CD14-positive monocyte (primary cell): ENCODE measurements around the gene TALDO1. TPM values are rescaled to one million over a fixed set of nuclear protein-coding genes. Genes with fewer than 3 reads are reported as not detected.

Experiments
- DNase-seq, 3 donors: peaks; one replicate each; pipeline ENCODE4 v3.0.0-alpha.2; 2011 to 2022
- H2AFZ ChIP-seq: 2 replicates; pipeline ENCODE4 v1.6.0; 2012; ENCODE audit warnings: mild to moderate bottlenecking, low read depth, low read length, inconsistent platforms; ENCODE audit not compliant: insufficient read depth, poor library complexity, severe bottlenecking
- H3K27ac ChIP-seq, 2 donors: 1 replicate in 1 of 2; 2 replicates in 1 of 2; pipeline ENCODE4 v1.5.1; 2012 to 2013; ENCODE audit warnings: low read length in 2 of 2, control low read depth in 1 of 2, inconsistent platforms in 1 of 2, low read depth in 1 of 2, mild to moderate bottlenecking in 1 of 2
- H3K27me3 ChIP-seq, 2 donors: one replicate each; pipeline versions ENCODE4 v1.6.0 to v1.6.1; 2011 to 2013; ENCODE audit warnings: low read length in 2 of 2; ENCODE audit not compliant: control insufficient read depth in 2 of 2, insufficient read depth in 2 of 2
- H3K36me3 ChIP-seq, 2 donors: replicated peaks in 1 of 2; 1 replicate in 1 of 2; 2 replicates in 1 of 2; pipeline versions ENCODE4 v1.5.1 to v1.6.1; 2012 to 2013; ENCODE audit warnings: low read length in 2 of 2, control low read depth in 1 of 2, inconsistent platforms in 1 of 2, mild to moderate bottlenecking in 1 of 2; ENCODE audit not compliant: insufficient read depth in 2 of 2, control insufficient read depth in 1 of 2
- H3K4me1 ChIP-seq, 2 donors: 1 replicate in 1 of 2; 2 replicates in 1 of 2; pipeline versions ENCODE4 v1.5.1 to v1.6.1; 2012 to 2013; ENCODE audit warnings: low read length in 2 of 2, control low read depth in 1 of 2, inconsistent platforms in 1 of 2, mild to moderate bottlenecking in 1 of 2, moderate library complexity in 1 of 2; ENCODE audit not compliant: insufficient read depth in 2 of 2, control insufficient read depth in 1 of 2
- H3K4me2 ChIP-seq: replicated peaks from 2 replicates; pipeline ENCODE3; 2012; ENCODE audit warnings: low read length, moderate library complexity, mild to moderate bottlenecking; ENCODE audit not compliant: poor library complexity, severe bottlenecking; ENCODE audit errors: extremely low read depth
- H3K4me3 ChIP-seq, 3 experiments: fragments of 200-600 bp in 1 of 3; sonication (generic) in 1 of 3; replicated peaks in 1 of 3; 1 replicate in 2 of 3; 2 replicates in 1 of 3; pipeline ENCODE4 v1.5.1; 2011 to 2013; ENCODE audit warnings: low read length in 3 of 3, mild to moderate bottlenecking in 3 of 3, control low read depth in 2 of 3, low read depth in 2 of 3, inconsistent platforms in 1 of 3, moderate library complexity in 1 of 3
- H3K79me2 ChIP-seq: 2 replicates; pipeline ENCODE4 v1.6.0; 2012; ENCODE audit warnings: mild to moderate bottlenecking, control low read depth, inconsistent platforms, low read length, moderate library complexity; ENCODE audit not compliant: insufficient read depth
- H3K9ac ChIP-seq: 2 replicates; pipeline ENCODE4 v1.6.0; 2017; ENCODE audit warnings: low read length, mild to moderate bottlenecking; ENCODE audit not compliant: insufficient read depth, poor library complexity, severe bottlenecking
- H3K9me3 ChIP-seq, 2 donors: replicated peaks in 1 of 2; 1 replicate in 1 of 2; 2 replicates in 1 of 2; pipeline versions ENCODE4 v1.5.1 to v1.6.1; 2012 to 2013; ENCODE audit warnings: low read length in 2 of 2, control low read depth in 1 of 2; ENCODE audit not compliant: control insufficient read depth in 1 of 2, insufficient read depth in 1 of 2
- H4K20me1 ChIP-seq: 2 replicates; pipeline ENCODE4 v1.6.0; 2012; ENCODE audit warnings: mild to moderate bottlenecking, low read length, control low read depth, moderate library complexity; ENCODE audit not compliant: insufficient read depth
- H3K27ac Mint-ChIP-seq, 7 donors: one replicate each; pipeline ENCODE4 v1.8.0; 2020; ENCODE audit warnings: mild to moderate bottlenecking in 7 of 7, mixed read lengths in 7 of 7, moderate library complexity in 6 of 7, inconsistent platforms in 2 of 7
- H3K27me3 Mint-ChIP-seq, 3 donors: one replicate each; pipeline ENCODE4 v1.8.0; 2021 to 2022; ENCODE audit warnings: low read depth in 3 of 3, mild to moderate bottlenecking in 3 of 3, mixed read lengths in 3 of 3, moderate library complexity in 3 of 3, inconsistent platforms in 1 of 3
- H3K36me3 Mint-ChIP-seq, 2 donors: one replicate each; pipeline ENCODE4 v1.8.0; 2020; ENCODE audit warnings: mixed read lengths in 2 of 2, inconsistent platforms in 1 of 2, mild to moderate bottlenecking in 1 of 2
- H3K4me1 Mint-ChIP-seq: one replicate; pipeline ENCODE4 v1.8.0; 2020; ENCODE audit warnings: mild to moderate bottlenecking, mixed read lengths
- H3K4me3 Mint-ChIP-seq, 2 donors: one replicate each; pipeline ENCODE4 v1.8.0; 2020; ENCODE audit warnings: mild to moderate bottlenecking in 2 of 2, mixed read lengths in 2 of 2, moderate library complexity in 1 of 2
- H3K9me3 Mint-ChIP-seq, 7 donors: one replicate each; pipeline ENCODE4 v1.8.0; 2020 to 2022; ENCODE audit warnings: mixed read lengths in 7 of 7, mild to moderate bottlenecking in 6 of 7, moderate library complexity in 6 of 7, inconsistent platforms in 2 of 7
- WGBS: methylation state at CpG from one replicate; pipeline ENCODE4 v1.1.5; 2013; ENCODE audit warnings: missing lambda C conversion rate; ENCODE audit not compliant: insufficient coverage; 5-methylcytosine and 5-hydroxymethylcytosine counted together
- intact Hi-C, 2 donors: fragments of 100-400 bp; cut with micrococcal nuclease; formaldehyde crosslinking; loops; one replicate each; pipeline versions ENCODE4 v1.15.0 to v1.15.1; 2023
- polyA plus RNA-seq, 3 donors: library from polyadenylated mRNA; depleted of rRNA in 1 of 3; unstranded in 2 of 3; stranded (reverse) in 1 of 3; fragments of 300-500 nt in 2 of 3; fragments of >200 nt in 1 of 3; fragmentation: Illumina TruSeq in 2 of 3; gene quantifications; 1 replicate in 2 of 3; 2 replicates in 1 of 3; pipeline ENCODE4 v1.2.3, GENCODE V29; 2012 to 2021
- TF ChIP-seq, protein P1 (sequence below): fragments of 200-600 bp; IDR thresholded peaks from one replicate; pipeline ENCODE4 v1.8.0; 2022; ENCODE audit warnings: antibody characterized with exemption, mild to moderate bottlenecking

Gene TALDO1
- polyA plus RNA-seq, 3 donors = 502 to 1,249 (median 1,224) TPM

DNA sequence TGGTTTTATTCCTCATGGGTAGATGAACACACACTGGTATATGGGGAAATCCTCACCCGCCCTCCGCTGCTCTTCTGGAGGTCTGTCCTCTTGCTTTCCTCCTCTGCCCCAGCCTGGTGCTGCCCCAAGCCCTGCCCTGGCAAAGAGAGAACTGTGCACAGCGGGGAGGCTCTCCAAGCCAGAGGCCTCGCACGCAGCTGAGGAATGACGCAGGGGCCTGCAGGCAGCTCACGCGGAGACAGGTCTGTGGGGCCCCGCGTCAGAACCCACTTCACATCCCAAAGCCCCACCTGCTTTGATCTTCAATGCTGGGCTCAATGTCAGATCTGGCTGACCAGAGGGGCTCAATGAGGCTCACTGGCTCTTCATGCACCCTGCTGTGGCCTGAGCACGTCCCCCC is 20.0 kb downstream of the TALDO1 start:
- Mint-ChIP-seq H3K4me3 (no peak overlapping the region), H3K9me3 (peaks cover 0 to 2% (median 0%) of the 10 kb centered on the region in 7 donors), H3K27ac (peak overlapping the region in 1 of 7 donors; percentile 50), H3K36me3 (peaks cover 42 to 72% of the 10 kb centered on the region in 2 donors), H3K4me1 (peaks cover 9% of the 10 kb centered on the region), H3K27me3 (no peaks in the 10 kb centered on the region)
- Histone ChIP-seq H4K20me1 (peaks cover 61% of the 10 kb centered on the region), H3K4me1 (no peaks in the 10 kb centered on the region), H3K79me2 (peaks cover 2% of the 10 kb centered on the region), H3K36me3 (peaks cover 52 to 76% of the 10 kb centered on the region in 2 donors), H3K9me3 (no peaks in the 10 kb centered on the region), H3K27ac (no peak overlapping the region), H2AFZ (no peak overlapping the region), H3K4me2 (no peak overlapping the region), H3K9ac (no peak overlapping the region), H3K27me3 (no peaks in the 10 kb centered on the region), H3K4me3 (no peak overlapping the region)
- TF ChIP-seq, protein P1, sequence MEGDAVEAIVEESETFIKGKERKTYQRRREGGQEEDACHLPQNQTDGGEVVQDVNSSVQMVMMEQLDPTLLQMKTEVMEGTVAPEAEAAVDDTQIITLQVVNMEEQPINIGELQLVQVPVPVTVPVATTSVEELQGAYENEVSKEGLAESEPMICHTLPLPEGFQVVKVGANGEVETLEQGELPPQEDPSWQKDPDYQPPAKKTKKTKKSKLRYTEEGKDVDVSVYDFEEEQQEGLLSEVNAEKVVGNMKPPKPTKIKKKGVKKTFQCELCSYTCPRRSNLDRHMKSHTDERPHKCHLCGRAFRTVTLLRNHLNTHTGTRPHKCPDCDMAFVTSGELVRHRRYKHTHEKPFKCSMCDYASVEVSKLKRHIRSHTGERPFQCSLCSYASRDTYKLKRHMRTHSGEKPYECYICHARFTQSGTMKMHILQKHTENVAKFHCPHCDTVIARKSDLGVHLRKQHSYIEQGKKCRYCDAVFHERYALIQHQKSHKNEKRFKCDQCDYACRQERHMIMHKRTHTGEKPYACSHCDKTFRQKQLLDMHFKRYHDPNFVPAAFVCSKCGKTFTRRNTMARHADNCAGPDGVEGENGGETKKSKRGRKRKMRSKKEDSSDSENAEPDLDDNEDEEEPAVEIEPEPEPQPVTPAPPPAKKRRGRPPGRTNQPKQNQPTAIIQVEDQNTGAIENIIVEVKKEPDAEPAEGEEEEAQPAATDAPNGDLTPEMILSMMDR = no peak
- WGBS = 93% methylated on average over 3 of the region's 11 CpGs
- intact Hi-C loops = no loop called here
- no peak for DNase-seq

DNA sequence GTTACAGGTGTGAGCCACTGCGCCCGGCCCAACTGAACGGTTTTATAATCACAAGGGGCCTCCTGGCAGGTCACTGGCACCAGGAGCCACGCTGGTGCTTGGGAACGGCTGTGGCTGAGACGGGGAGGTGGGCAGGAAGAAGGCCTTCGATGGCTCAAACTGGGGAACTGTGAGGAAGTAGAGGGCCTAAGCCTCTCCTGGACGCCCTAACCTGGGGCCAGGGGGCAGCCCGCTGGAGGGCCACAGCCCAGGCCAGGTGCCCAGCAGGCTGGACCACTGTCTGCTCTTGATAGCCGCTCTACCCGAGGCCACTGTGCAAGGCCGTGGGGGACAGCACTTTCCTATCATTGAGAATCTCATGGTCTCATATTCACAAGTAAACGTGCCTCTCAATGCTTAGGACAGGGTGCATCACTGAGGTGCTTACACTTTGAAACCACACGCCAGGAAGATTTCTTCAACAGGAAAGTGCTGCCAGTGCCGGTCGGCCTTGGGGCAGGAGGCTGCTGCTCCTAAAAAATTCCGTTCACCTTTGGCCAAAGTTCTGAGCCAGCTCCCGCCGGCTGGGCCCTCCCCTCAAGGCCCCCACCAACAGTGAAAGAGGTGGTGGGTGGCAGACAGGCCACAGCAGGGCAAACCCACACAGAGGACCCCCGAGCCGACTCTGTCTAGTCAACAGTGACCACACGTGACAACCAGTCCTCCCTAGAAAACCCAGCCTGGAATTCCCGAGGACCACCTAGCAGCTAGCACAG is 22.8 kb downstream of the TALDO1 start:
- peaks cover 7% of the 10 kb centered on the region for H3K4me1 Mint-ChIP-seq
- H3K27me3 Mint-ChIP-seq = no peaks in the 10 kb centered on the region
- peaks cover 21% of the 10 kb centered on the region for H3K79me2 ChIP-seq
- no peaks in the 10 kb centered on the region for H3K4me1 ChIP-seq
- no peak overlapping the region for H3K4me3 ChIP-seq
- no peak overlapping the region for H2AFZ ChIP-seq
- peaks cover 63% of the 10 kb centered on the region for H4K20me1 ChIP-seq
- H3K27ac Mint-ChIP-seq = no peak overlapping the region
- no peak overlapping the region for H3K4me2 ChIP-seq
- no peak for DNase-seq
- no peaks in the 10 kb centered on the region for H3K27me3 ChIP-seq
- H3K36me3 ChIP-seq = peaks cover 43 to 66% of the 10 kb centered on the region in 2 donors
- no peak overlapping the region for H3K4me3 Mint-ChIP-seq
- H3K9me3 ChIP-seq = no peaks in the 10 kb centered on the region
- no peak overlapping the region for H3K27ac ChIP-seq
- H3K9me3 Mint-ChIP-seq = peaks cover 0 to 2% (median 0%) of the 10 kb centered on the region in 7 donors
- no peak overlapping the region for H3K9ac ChIP-seq
- intact Hi-C loops = no loop called here
- peaks cover 20 to 67% of the 10 kb centered on the region in 2 donors for H3K36me3 Mint-ChIP-seq
- 94% methylated on average over 19 of the region's 23 CpGs for WGBS
- TF ChIP-seq, protein P1 = no peak
